Mesenchymal stem cell (in vitro differentiated cells and primary cell): ENCODE measurements around the gene SSH3.
"Not testable (repeated sequence)": the region's sequence is repeated elsewhere in the genome, so short reads cannot be mapped to it uniquely, and the experiment has no call there.

ENCODE experiments used
- DNase-seq: peaks from one replicate; pipeline ENCODE4 v3.0.0-alpha.2; 2013
- H2AFZ ChIP-seq: one replicate; pipeline ENCODE4 v1.6.1; 2013; ENCODE audit warnings: low read depth, mild to moderate bottlenecking, control low read depth, inconsistent platforms, low read length, moderate library complexity
- H2AK5ac ChIP-seq: 2 replicates; pipeline ENCODE4 v1.6.1; 2013; ENCODE audit warnings: low read length, moderate library complexity, mild to moderate bottlenecking, inconsistent platforms; ENCODE audit not compliant: severe bottlenecking
- H2BK120ac ChIP-seq: one replicate; pipeline ENCODE4 v1.6.1; 2013; ENCODE audit warnings: low read depth, mild to moderate bottlenecking, inconsistent platforms, low read length, moderate library complexity
- H2BK12ac ChIP-seq, 2 experiments: one replicate each; pipeline ENCODE4 v1.6.1; 2013; ENCODE audit warnings: inconsistent platforms in 2 of 2, low read length in 2 of 2, mild to moderate bottlenecking in 2 of 2, moderate library complexity in 2 of 2, control low read depth in 1 of 2
- H2BK15ac ChIP-seq: one replicate; pipeline ENCODE4 v1.6.1; 2013; ENCODE audit warnings: mild to moderate bottlenecking, low read depth, inconsistent platforms; ENCODE audit not compliant: poor library complexity, severe bottlenecking
- H2BK5ac ChIP-seq: 2 replicates; pipeline ENCODE4 v1.6.1; 2013; ENCODE audit warnings: low read depth, mild to moderate bottlenecking, low read length, control low read depth, inconsistent platforms; ENCODE audit not compliant: poor library complexity, severe bottlenecking
- H3K14ac ChIP-seq, 2 experiments: one replicate each; pipeline ENCODE4 v1.6.1; 2013; ENCODE audit warnings: inconsistent platforms in 2 of 2, low read length in 2 of 2, control low read depth in 1 of 2, mild to moderate bottlenecking in 1 of 2, moderate library complexity in 1 of 2
- H3K18ac ChIP-seq, 2 experiments: one replicate each; pipeline ENCODE4 v1.6.1; 2013; ENCODE audit warnings: inconsistent platforms in 2 of 2, low read length in 2 of 2, control low read depth in 1 of 2, low read depth in 1 of 2, mild to moderate bottlenecking in 1 of 2
- H3K23ac ChIP-seq, 2 experiments: one replicate each; pipeline ENCODE4 v1.6.1; 2013; ENCODE audit warnings: inconsistent platforms in 2 of 2, low read length in 2 of 2, mild to moderate bottlenecking in 2 of 2, moderate library complexity in 2 of 2, control low read depth in 1 of 2
- H3K27ac ChIP-seq: 2 replicates; pipeline ENCODE4 v1.5.1; 2013; ENCODE audit warnings: mild to moderate bottlenecking, moderate library complexity, low read length, control low read depth, inconsistent platforms; ENCODE audit not compliant: poor library complexity, severe bottlenecking
- H3K27me3 ChIP-seq, 2 experiments: 2 replicates each; pipeline versions ENCODE4 v1.6.1 to v1.7.0; 2013; ENCODE audit warnings: low read length in 2 of 2, mild to moderate bottlenecking in 2 of 2, moderate library complexity in 2 of 2, control low read depth in 1 of 2, inconsistent platforms in 1 of 2; ENCODE audit not compliant: control insufficient read depth in 1 of 2, insufficient read depth in 1 of 2
- H3K36me3 ChIP-seq, 2 experiments: 2 replicates each; pipeline versions ENCODE4 v1.6.1 to v1.7.0; 2013; ENCODE audit warnings: low read length in 2 of 2, control low read depth in 1 of 2, inconsistent platforms in 1 of 2, low read depth in 1 of 2, mild to moderate bottlenecking in 1 of 2; ENCODE audit not compliant: insufficient read depth in 2 of 2, control insufficient read depth in 1 of 2
- H3K4ac ChIP-seq, 2 experiments: one replicate each; pipeline ENCODE4 v1.6.1; 2013; ENCODE audit warnings: inconsistent platforms in 2 of 2, low read length in 2 of 2, mild to moderate bottlenecking in 2 of 2, moderate library complexity in 2 of 2, control low read depth in 1 of 2, low read depth in 1 of 2
- H3K4me1 ChIP-seq: 2 replicates; pipeline ENCODE4 v1.6.1; 2013; ENCODE audit warnings: low read depth, low read length, control low read depth; ENCODE audit not compliant: control insufficient read depth, insufficient read depth
- H3K4me2 ChIP-seq: 2 replicates; pipeline ENCODE4 v1.6.1; 2013; ENCODE audit warnings: low read length, mild to moderate bottlenecking, inconsistent platforms; ENCODE audit not compliant: poor library complexity, severe bottlenecking
- H3K4me3 ChIP-seq, 2 experiments: 2 replicates each; pipeline versions ENCODE4 v1.5.1 to v1.7.0; 2013; ENCODE audit warnings: low read length in 2 of 2, mild to moderate bottlenecking in 2 of 2, control low read depth in 1 of 2, low read depth in 1 of 2; ENCODE audit not compliant: insufficient read depth in 1 of 2
- H3K79me1 ChIP-seq: replicated peaks from 2 replicates; pipeline ENCODE4 v1.6.1; 2013; ENCODE audit warnings: mild to moderate bottlenecking, control low read depth, low read length, inconsistent platforms; ENCODE audit not compliant: poor library complexity, severe bottlenecking
- H3K9ac ChIP-seq: 2 replicates; pipeline ENCODE4 v1.7.0; 2013; ENCODE audit warnings: mild to moderate bottlenecking, low read length, moderate library complexity
- H3K9me3 ChIP-seq: 2 replicates; pipeline ENCODE4 v1.7.0; 2013; ENCODE audit warnings: mild to moderate bottlenecking, low read length; ENCODE audit not compliant: control insufficient read depth
- H4K8ac ChIP-seq: one replicate; pipeline ENCODE4 v1.6.1; 2013; ENCODE audit warnings: inconsistent platforms, mild to moderate bottlenecking, low read length, moderate library complexity
- H4K91ac ChIP-seq: one replicate; pipeline ENCODE4 v1.6.1; 2013; ENCODE audit warnings: mild to moderate bottlenecking, low read length, inconsistent platforms
- WGBS: methylation state at CpG from one replicate; pipeline ENCODE4 v1.1.7; 2013; ENCODE audit warnings: mixed read lengths; 5-methylcytosine and 5-hydroxymethylcytosine counted together

SSH3 gene

DNA sequence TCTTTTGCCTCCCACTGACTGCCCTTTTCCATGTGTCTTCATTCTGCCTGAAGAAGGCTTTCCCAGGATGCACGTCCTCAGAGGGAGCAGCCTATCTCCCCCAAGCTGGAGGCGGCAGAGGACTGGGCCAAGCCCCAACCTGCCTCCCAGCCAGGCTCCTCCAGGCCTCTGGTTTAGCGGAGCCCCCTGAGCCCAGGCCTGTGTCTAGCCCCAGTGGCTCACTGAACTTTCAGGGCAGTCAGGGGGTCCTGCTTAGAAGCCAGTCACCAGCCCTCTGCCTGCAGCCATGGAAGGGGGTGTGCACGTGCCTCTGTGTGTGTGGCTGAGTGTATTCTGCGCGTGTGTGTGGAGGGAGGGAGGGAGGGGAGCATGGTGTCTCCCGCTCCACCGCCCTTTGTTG is 47.5 kb upstream of the SSH3 start:
- H3K79me1 ChIP-seq = peaks cover 29% of the 10 kb centered on the region
- no peaks in the 10 kb centered on the region for H3K4me1 ChIP-seq
- no peak overlapping the region for H3K4me3 ChIP-seq
- no peak for DNase-seq
- H2BK120ac ChIP-seq = no peak overlapping the region
- peak overlapping the region; percentile 70 for H4K91ac ChIP-seq
- no peak overlapping the region for H3K14ac ChIP-seq
- no peak overlapping the region for H3K9ac ChIP-seq
- H2AK5ac ChIP-seq = no peak overlapping the region
- no peak overlapping the region for H3K27ac ChIP-seq
- no peak overlapping the region for H3K4me2 ChIP-seq
- no peak overlapping the region for H2BK12ac ChIP-seq
- H3K23ac ChIP-seq = no peak overlapping the region
- H2BK5ac ChIP-seq = no peak overlapping the region
- no peaks in the 10 kb centered on the region for H3K27me3 ChIP-seq
- H3K9me3 ChIP-seq = no peaks in the 10 kb centered on the region
- H3K36me3 ChIP-seq = peaks cover 56 to 68% of the 10 kb centered on the region in 2 experiments
- 95% methylated on average over 8 of the region's 8 CpGs for WGBS
- no peak overlapping the region for H3K18ac ChIP-seq
- no peak overlapping the region for H2BK15ac ChIP-seq
- H3K4ac ChIP-seq = no peak overlapping the region
- H4K8ac ChIP-seq = no peak overlapping the region
- no peak overlapping the region for H2AFZ ChIP-seq

GRCh38 chr11:67256477-67257135 is 46.7 kb upstream of the SSH3 start:
- peaks cover 25% of the 10 kb centered on the region for H3K79me1 ChIP-seq
- no peak overlapping the region for H2BK15ac ChIP-seq
- no peaks in the 10 kb centered on the region for H3K27me3 ChIP-seq
- no peak overlapping the region for H2BK5ac ChIP-seq
- H3K4me3 ChIP-seq = no peak overlapping the region
- no peak overlapping the region for H3K9ac ChIP-seq
- DNase-seq = no peak
- H4K8ac ChIP-seq = no peak overlapping the region
- no peaks in the 10 kb centered on the region for H3K9me3 ChIP-seq
- no peak overlapping the region for H3K23ac ChIP-seq
- H3K4me1 ChIP-seq = peaks cover 3% of the 10 kb centered on the region
- no peak overlapping the region for H3K4me2 ChIP-seq
- no peak overlapping the region for H2AK5ac ChIP-seq
- no peak overlapping the region for H4K91ac ChIP-seq
- peaks cover 56 to 60% of the 10 kb centered on the region in 2 experiments for H3K36me3 ChIP-seq
- H2BK12ac ChIP-seq = no peak overlapping the region
- H3K27ac ChIP-seq = no peak overlapping the region
- no peak overlapping the region for H3K14ac ChIP-seq
- no peak overlapping the region for H3K18ac ChIP-seq
- 91% methylated on average over 5 of the region's 5 CpGs for WGBS
- no peak overlapping the region for H2AFZ ChIP-seq
- no peak overlapping the region for H2BK120ac ChIP-seq
- no peak overlapping the region for H3K4ac ChIP-seq

DNA sequence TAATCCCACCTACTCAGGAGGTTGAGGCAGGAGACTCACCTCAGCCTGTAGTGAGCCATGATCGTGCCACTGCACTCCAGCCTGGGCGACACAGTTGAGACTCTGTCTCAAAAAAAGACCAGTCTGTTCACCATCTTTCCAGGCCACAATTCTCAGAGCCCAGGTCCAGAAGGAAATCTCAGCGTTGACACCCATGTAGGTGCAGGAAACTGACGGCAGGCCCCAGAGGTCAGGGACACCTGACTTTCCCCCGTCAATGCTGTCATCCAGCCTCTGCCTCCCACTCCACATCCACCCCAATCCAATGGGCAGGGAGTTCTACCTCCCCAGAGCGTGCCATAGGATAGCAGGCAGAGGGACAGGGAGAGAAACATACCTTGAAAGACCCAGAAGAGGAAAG is 42.9 kb upstream of the SSH3 start:
- H3K9me3 ChIP-seq = no peaks in the 10 kb centered on the region
- 86% methylated on average over 5 of the region's 6 CpGs for WGBS
- H4K8ac ChIP-seq = no peak overlapping the region

DNA sequence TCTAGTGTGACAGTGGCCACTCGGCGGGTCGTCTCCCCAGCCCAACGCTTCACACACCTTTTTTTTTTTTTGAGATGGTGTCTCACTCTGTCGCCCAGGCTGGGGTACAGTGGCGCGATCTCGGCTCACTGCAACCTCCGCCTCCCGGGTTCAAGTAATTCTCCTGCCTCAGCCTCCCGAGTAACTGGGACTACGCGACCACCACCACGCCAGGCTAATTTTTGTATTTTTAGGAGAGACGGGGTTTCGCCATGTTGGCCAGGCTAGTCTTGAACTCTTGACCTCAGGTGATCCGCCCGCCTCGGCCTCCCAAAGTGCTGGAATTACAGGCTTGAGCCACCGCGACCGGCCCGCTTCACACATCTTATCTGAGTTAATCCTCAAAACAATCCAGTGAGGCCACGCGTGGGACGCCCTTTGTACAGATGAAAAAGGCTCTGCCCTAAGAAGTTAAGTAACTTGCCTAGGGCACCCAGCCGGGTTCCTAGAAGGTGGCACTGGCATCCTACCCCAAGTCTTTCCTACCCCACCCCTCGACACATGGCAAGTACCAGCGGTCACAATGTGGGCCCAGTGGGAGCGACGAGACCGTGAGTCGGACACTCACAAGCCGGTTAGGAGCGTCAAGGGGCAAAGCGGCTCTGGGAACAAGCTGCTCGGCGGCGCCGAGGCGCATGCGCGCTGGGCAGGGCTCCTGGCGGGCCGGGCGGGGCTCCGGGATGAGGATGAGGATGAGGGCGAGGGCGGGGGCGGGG is 42.3 kb upstream of the SSH3 start:
- peak overlapping the region; percentile 14 to 73 for H3K18ac ChIP-seq
- H2AFZ ChIP-seq = peak overlapping the region; percentile 91
- H3K4ac ChIP-seq = peak overlapping the region; percentile 29 to 47
- not testable (repeated sequence) for H2BK15ac ChIP-seq, H4K91ac ChIP-seq, H2AK5ac ChIP-seq, H2BK5ac ChIP-seq, H3K23ac ChIP-seq, H3K9me3 ChIP-seq, H2BK120ac ChIP-seq, H3K27ac ChIP-seq, H3K79me1 ChIP-seq, H3K27me3 ChIP-seq
- DNase-seq = peak; percentile 66
- H3K4me3 ChIP-seq = peak overlapping the region; percentile 22 to 77
- H3K4me2 ChIP-seq = peak overlapping the region; percentile 65
- H4K8ac ChIP-seq = peak overlapping the region; percentile 57
- H3K9ac ChIP-seq = peak overlapping the region; percentile 78
- WGBS = 47% methylated on average over 49 of the region's 50 CpGs
- peak overlapping the region in 1 of 2 experiments; percentile 84 for H3K14ac ChIP-seq
- H2BK12ac ChIP-seq = peak overlapping the region in 1 of 2 experiments; percentile 33
- peaks cover 16 to 18% of the 10 kb centered on the region in 2 experiments for H3K36me3 ChIP-seq
- peaks cover 13% of the 10 kb centered on the region for H3K4me1 ChIP-seq

More for the DNA sequence above, 42.9 kb upstream of the SSH3 start:
- Histone ChIP-seq H3K14ac (no peak overlapping the region), H3K4me1 (peaks cover 9% of the 10 kb centered on the region), H3K27ac (no peak overlapping the region), H2BK5ac (no peak overlapping the region), H4K91ac (no peak overlapping the region), H2BK120ac (no peak overlapping the region), H3K4ac (no peak overlapping the region), H2AK5ac (no peak overlapping the region), H2AFZ (no peak overlapping the region), H3K27me3 (no peaks in the 10 kb centered on the region), H3K36me3 (peaks cover 22 to 24% of the 10 kb centered on the region in 2 experiments), H2BK12ac (peak overlapping the region in 1 of 2 experiments; percentile 15), H3K4me3 (no peak overlapping the region), H3K79me1 (peaks cover 12% of the 10 kb centered on the region), H3K4me2 (no peak overlapping the region), H3K9ac (no peak overlapping the region), H3K23ac (no peak overlapping the region), H3K18ac (no peak overlapping the region), H2BK15ac (no peak overlapping the region)
- DNase-seq = no peak
